Heart right ventricle (tissue), 16 donors: ENCODE measurements around the gene KDM6A. TPM values are rescaled to one million over a fixed set of nuclear protein-coding genes. Genes with fewer than 3 reads are reported as not detected.
"Not testable (repeated sequence)": the region's sequence is repeated elsewhere in the genome, so short reads cannot be mapped to it uniquely, and the experiment has no call there.

Experiments
- ATAC-seq, 8 donors: fragments of 200-7000 bp; cut with Tn5 transposase; one replicate each; pipeline ENCODE4 v1.9.1; 2020; ENCODE audit warnings: mild to moderate bottlenecking in 8 of 8, moderate library complexity in 8 of 8, moderate number of reproducible peaks in 1 of 8
- DNase-seq, 2 donors: peaks; one replicate each; pipeline ENCODE4 v3.0.0-alpha.2; 2020
- H3K27ac ChIP-seq, 10 donors: fragments of 200-600 bp; sonication (generic) in 2 of 10; one replicate each; pipeline versions ENCODE4 v1.5.0 to v1.8.0; 2020 to 2022; ENCODE audit warnings: mild to moderate bottlenecking in 3 of 10
- H3K27me3 ChIP-seq, 7 donors: fragments of 200-600 bp; one replicate each; pipeline ENCODE4 v1.8.0; 2021 to 2022; ENCODE audit warnings: mild to moderate bottlenecking in 2 of 7
- H3K36me3 ChIP-seq, 9 donors: fragments of 200-600 bp; sonication (generic) in 1 of 9; one replicate each; pipeline versions ENCODE4 v1.5.0 to v1.8.0; 2020 to 2022; ENCODE audit warnings: mild to moderate bottlenecking in 2 of 9
- H3K4me1 ChIP-seq, 9 donors: fragments of 200-600 bp; sonication (generic) in 1 of 9; one replicate each; pipeline versions ENCODE4 v1.5.0 to v1.8.0; 2020 to 2022; ENCODE audit warnings: mild to moderate bottlenecking in 4 of 9
- H3K4me3 ChIP-seq, 10 donors: fragments of 200-600 bp; sonication (generic) in 2 of 10; one replicate each; pipeline versions ENCODE4 v1.5.0 to v1.8.0; 2020 to 2022; ENCODE audit warnings: mild to moderate bottlenecking in 7 of 10, moderate library complexity in 2 of 10
- H3K9me3 ChIP-seq, 11 donors: fragments of 200-600 bp in 10 of 11; sonication (generic) in 2 of 11; one replicate each; pipeline versions ENCODE4 v1.5.0 to v1.8.0; 2013 to 2022; ENCODE audit warnings: mild to moderate bottlenecking in 2 of 11, control low read depth in 1 of 11, moderate library complexity in 1 of 11
- CTCF ChIP-seq, 9 donors: fragments of 200-600 bp; sonication (generic) in 2 of 9; IDR thresholded peaks; one replicate each; pipeline versions ENCODE4 v1.5.0 to v1.8.0; 2021 to 2022; ENCODE audit warnings: antibody characterized with exemption in 9 of 9, mild to moderate bottlenecking in 5 of 9, moderate library complexity in 1 of 9
- WGBS, 2 donors: extraction: QIAGEN DNeasy Blood & Tissue Kit; methylation state at CpG; one replicate each; pipeline ENCODE4 v1.1.7; 2013; ENCODE audit warnings: inconsistent platforms in 1 of 2; 5-methylcytosine and 5-hydroxymethylcytosine counted together
- intact Hi-C, 10 donors: fragments of 100-400 bp; cut with DNase I; formaldehyde crosslinking; loops; one replicate each; pipeline versions ENCODE4 v1.11.1 to v1.14.2; 2022
- polyA plus RNA-seq, 2 donors: library from polyadenylated mRNA; stranded (reverse); fragments of 200-250 nt; gene quantifications; one replicate each; pipeline ENCODE4 v1.2.3, GENCODE V29; 2013
- total RNA-seq, 10 donors: library from RNA; stranded (reverse); fragmentation: NEBNext Ultra II Directional in 3 of 10; extraction: Animal tissue kit (Norgen Biotek cat#: 25700) in 3 of 10; gene quantifications; one replicate each; pipeline versions ENCODE4 v1.2.1 to v1.2.4, GENCODE V29; 2021 to 2023
- donor health status: Arrhythmogenic right ventricular cardiomyopathy.
- donor health status: ischemic (EF 13 %, LVEDD 7.1; RV severe dilation, severe dysfunction).
- donor health status: healthy with polysubstance abuse.
- donor health status: DM: no; HTN: yes; CAD: no.
- donor health status: DM: no; HTN: no; CAD: no.
- donor health status: ischemic (EF 25% LVEDD 6.9; RV normal size, moderate dysfunction).
- donor health status: ischemic (EF 25% LVEDD 5.7; RV mildly dilated, moderate dysfunction).
- donor health status: healthy.
- donor health status: DM: yes; HTN: yes; CAD: no.
- donor health status: Ischemic cardiomyopathy.
- donor health status: ischemic (EF 35%, LVEDD 5.7; RV mildly dilated, moderate dysfunction).
- donor health status: nonischemic (EF 11% LVEDD 7.7; RV severe dilation, severe dysfunction).
- donor health status: DM: yes; HTN: yes; CAD: no.
- donor health status: PGD.
- donor health status: ischemic (EF 29% LVEDD 5.4; RV normal size, mild dysfunction).
- donor health status: nonischemic (EF 23%, LVEDD 6.1; RV moderate dilation, normal function).

Gene KDM6A
- total and polyA plus RNA-seq, 12 donors = 3.8 to 21.2 (median 11.8) TPM

GRCh38 chrX:45026036-45026435 is 153.0 kb downstream of the KDM6A start:
- H3K27me3 ChIP-seq = no peaks in the 10 kb centered on the region
- ATAC-seq = no peak
- no peaks in the 10 kb centered on the region for H3K36me3 ChIP-seq
- H3K4me3 ChIP-seq = no peak overlapping the region
- intact Hi-C loops = no loop called here
- DNase-seq = no peak
- H3K27ac ChIP-seq = no peak overlapping the region
- H3K4me1 ChIP-seq = peaks cover 0 to 17% (median 4%) of the 10 kb centered on the region in 9 donors
- H3K9me3 ChIP-seq = no peaks in the 10 kb centered on the region
- TF ChIP-seq CTCF (IDR thresholded peaks at IDR 0.05) = no peak
- WGBS, 2 donors = 81 to 83% methylated on average over 2 of the region's 2 CpGs

GRCh38 chrX:45031830-45032378 is 158.9 kb downstream of the KDM6A start:
- Histone ChIP-seq H3K27me3 (no peaks in the 10 kb centered on the region), H3K9me3 (no peaks in the 10 kb centered on the region), H3K27ac (no peak overlapping the region), H3K36me3 (no peaks in the 10 kb centered on the region), H3K4me1 (peaks cover 0 to 5% (median 0%) of the 10 kb centered on the region in 9 donors), H3K4me3 (no peak overlapping the region)
- no peak for DNase-seq
- WGBS, 2 donors = 67 to 73% methylated on average over 3 of the region's 3 CpGs
- no peak for TF ChIP-seq CTCF (IDR thresholded peaks at IDR 0.05)
- intact Hi-C loops = no loop called here
- no peak for ATAC-seq

GRCh38 chrX:45035071-45035470 is 162.1 kb downstream of the KDM6A start:
- intact Hi-C loops = no loop called here
- no peak for DNase-seq

GRCh38 chrX:45036161-45036560 is 163.2 kb downstream of the KDM6A start:
- WGBS, 2 donors = 96 to 98% methylated on average over 4 of the region's 4 CpGs
- Histone ChIP-seq H3K27ac (no peak overlapping the region), H3K36me3 (peaks cover 0 to 12% (median 0%) of the 10 kb centered on the region in 9 donors), H3K4me1 (peaks cover 0 to 5% (median 0%) of the 10 kb centered on the region in 9 donors), H3K9me3 (peaks cover 0 to 5% (median 0%) of the 10 kb centered on the region in 11 donors), H3K4me3 (no peak overlapping the region), H3K27me3 (no peaks in the 10 kb centered on the region)
- intact Hi-C loops = no loop called here
- no peak for ATAC-seq
- no peak for TF ChIP-seq CTCF (IDR thresholded peaks at IDR 0.05)
- no peak for DNase-seq

More at GRCh38 chrX:45035071-45035470, 162.1 kb downstream of the KDM6A start:
- no peak for ATAC-seq
- whole genome bisulfite sequencing, 2 donors = 86 to 89% methylated on average over 2 of the region's 2 CpGs
- Histone ChIP-seq H3K4me1 (peaks cover 0 to 5% (median 0%) of the 10 kb centered on the region in 9 donors), H3K36me3 (peaks cover 0 to 12% (median 0%) of the 10 kb centered on the region in 9 donors), H3K27ac (no peak overlapping the region), H3K4me3 (no peak overlapping the region), H3K27me3 (no peaks in the 10 kb centered on the region), H3K9me3 (peaks cover 0 to 5% (median 0%) of the 10 kb centered on the region in 11 donors)
- no peak for TF ChIP-seq CTCF (IDR thresholded peaks at IDR 0.05)

GRCh38 chrX:45040137-45040536 is 167.1 kb downstream of the KDM6A start:
- WGBS, 2 donors = 95 to 100% methylated on average over 3 to 20 of the region's 28 CpGs
- H3K4me3 ChIP-seq, intact Hi-C loops, H3K9me3 ChIP-seq, ATAC-seq, H3K4me1 ChIP-seq, H3K27ac ChIP-seq, DNase-seq, H3K27me3 ChIP-seq: not testable (repeated sequence)
- H3K36me3 ChIP-seq = peaks cover 0 to 15% (median 0%) of the 10 kb centered on the region in 9 donors
